GM12875 (cell line): ENCODE results near the gene DNAJC13.
"Not testable (repeated sequence)": the region's sequence is repeated elsewhere in the genome, so short reads cannot be mapped to it uniquely, and the experiment has no call there.

ENCODE experiments used
- H3K4me3 ChIP-seq: one replicate; pipeline ENCODE4 v1.5.1; 2011; ENCODE audit warnings: low read depth, low read length, control low read depth
- TF ChIP-seq, protein P1 (sequence below): IDR thresholded peaks from 2 replicates; pipeline ENCODE4 v1.5.1; 2011; ENCODE audit warnings: low read depth, mild to moderate bottlenecking, control low read depth, inconsistent platforms, low read length, moderate library complexity, borderline replicate concordance; ENCODE audit not compliant: insufficient read depth

The DNAJC13 gene

DNA sequence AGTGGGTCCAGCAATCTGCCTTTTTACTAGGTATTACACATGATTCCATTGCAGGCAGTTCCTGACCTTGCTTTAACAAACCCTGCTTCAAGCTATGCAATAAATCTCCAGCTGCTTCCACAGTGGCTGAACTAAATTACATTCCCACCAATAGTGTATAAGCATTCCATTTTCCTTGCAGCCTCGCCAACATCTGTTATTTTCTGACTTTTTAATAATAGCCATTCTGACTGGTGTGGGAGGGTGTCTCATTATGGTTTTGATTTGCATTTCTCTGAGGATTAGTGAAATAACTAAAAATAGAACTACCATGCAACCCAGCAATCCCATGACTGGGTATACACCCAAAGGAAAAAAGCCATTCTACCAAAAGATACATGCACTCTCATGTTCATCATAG, 36.4 kb upstream of the DNAJC13 start:
- no peak overlapping the region for H3K4me3 ChIP-seq
- TF ChIP-seq, protein P1, sequence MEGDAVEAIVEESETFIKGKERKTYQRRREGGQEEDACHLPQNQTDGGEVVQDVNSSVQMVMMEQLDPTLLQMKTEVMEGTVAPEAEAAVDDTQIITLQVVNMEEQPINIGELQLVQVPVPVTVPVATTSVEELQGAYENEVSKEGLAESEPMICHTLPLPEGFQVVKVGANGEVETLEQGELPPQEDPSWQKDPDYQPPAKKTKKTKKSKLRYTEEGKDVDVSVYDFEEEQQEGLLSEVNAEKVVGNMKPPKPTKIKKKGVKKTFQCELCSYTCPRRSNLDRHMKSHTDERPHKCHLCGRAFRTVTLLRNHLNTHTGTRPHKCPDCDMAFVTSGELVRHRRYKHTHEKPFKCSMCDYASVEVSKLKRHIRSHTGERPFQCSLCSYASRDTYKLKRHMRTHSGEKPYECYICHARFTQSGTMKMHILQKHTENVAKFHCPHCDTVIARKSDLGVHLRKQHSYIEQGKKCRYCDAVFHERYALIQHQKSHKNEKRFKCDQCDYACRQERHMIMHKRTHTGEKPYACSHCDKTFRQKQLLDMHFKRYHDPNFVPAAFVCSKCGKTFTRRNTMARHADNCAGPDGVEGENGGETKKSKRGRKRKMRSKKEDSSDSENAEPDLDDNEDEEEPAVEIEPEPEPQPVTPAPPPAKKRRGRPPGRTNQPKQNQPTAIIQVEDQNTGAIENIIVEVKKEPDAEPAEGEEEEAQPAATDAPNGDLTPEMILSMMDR: no peak

DNA sequence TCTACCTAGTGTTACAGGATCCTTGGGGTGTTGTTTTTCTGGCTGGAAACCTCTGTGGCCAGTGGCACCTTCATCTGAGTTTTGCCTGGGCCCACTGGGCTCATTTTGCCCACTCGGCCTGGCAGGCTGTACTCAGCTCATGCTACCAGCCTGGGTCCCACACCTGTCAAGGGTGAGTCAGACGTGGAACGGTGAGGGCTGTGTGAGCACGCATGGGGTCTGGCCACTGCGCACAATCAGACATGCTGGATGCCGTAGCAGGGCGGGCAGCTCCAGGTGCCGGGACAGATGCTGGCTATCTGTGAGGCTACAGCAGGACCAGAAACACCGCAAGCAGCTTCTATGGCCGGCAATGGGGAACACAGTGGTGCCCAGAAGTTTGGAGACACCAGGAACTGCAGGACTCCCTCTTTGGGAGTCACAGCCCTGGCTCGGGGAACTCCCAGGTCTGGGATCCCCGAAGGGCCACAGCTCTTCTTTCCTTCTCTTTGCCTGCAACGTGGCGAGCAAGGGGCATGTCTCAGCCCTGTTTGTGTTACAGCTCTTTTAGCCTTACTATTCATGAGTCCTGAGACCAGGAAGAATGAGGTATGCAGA, 35.9 kb upstream of the DNAJC13 start:
- TF ChIP-seq, protein P1: no peak
- H3K4me3 ChIP-seq: no peak overlapping the region

DNA sequence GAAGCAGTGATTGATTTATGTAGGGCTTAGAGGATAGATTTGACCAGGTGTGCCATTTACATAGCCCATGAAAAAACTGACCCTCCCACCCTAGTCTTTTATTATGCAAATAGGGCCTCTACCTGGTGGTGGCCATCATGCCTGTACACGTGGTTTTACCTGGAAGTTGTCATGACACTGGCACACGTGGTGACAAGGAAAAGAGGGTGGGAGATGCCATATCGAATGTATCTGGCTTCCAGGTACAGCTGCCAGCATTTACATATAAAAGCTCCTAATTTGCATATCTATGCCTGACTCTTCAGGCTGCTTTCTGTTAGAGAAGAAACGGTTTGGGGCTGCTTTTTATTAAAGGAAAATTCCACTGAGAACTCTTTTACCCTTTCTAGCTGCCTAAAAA, 35.0 kb upstream of the DNAJC13 start:
- no peak overlapping the region for H3K4me3 ChIP-seq
- TF ChIP-seq, protein P1: no peak

DNA sequence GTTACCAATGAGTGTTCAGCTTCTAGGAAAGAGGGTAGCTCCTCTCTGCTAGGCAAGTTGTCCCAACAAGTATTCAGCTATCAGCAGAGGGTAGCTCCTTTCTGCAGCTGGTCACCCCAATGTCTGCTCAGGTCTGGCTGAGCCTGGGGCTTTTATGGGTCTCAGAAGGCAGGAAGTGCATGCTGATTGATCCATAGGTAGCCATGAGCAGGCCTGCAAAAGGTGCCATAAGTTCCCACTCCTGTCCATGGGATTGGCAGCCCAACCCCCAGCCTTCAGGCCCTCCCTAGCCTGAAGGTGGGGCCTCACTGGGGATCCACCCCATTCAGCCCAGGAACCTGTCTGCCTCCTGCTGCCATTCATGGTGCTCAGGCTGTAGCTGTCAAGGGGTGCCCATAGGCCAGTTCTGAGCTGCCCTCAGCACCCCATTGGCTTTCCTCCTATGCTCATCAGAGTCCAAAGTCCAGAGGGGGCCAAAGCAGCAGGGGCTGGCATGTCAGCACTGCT, 34.6 kb upstream of the DNAJC13 start:
- TF ChIP-seq, protein P1: no peak
- H3K4me3 ChIP-seq: no peak overlapping the region

DNA sequence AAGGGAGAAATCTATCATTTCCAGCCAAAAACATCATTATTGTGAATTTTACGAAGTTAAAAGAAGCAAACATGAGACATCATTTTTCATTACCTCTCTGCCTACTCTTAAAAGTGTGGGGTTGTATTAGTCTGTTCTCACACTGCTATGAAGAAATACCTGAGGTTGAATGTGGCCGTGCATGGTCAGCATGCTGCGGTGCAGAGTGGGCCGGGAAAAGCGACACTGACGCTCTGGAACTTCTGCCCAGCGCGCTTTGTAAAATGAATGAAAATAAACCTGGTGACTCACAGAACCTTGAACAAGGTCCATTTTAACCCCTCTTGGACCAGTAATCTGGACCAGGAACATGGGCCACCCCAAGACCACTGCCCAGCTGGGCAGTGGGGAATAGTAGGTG, 31.0 kb upstream of the DNAJC13 start:
- no peak overlapping the region for H3K4me3 ChIP-seq
- TF ChIP-seq, protein P1: no peak

DNA sequence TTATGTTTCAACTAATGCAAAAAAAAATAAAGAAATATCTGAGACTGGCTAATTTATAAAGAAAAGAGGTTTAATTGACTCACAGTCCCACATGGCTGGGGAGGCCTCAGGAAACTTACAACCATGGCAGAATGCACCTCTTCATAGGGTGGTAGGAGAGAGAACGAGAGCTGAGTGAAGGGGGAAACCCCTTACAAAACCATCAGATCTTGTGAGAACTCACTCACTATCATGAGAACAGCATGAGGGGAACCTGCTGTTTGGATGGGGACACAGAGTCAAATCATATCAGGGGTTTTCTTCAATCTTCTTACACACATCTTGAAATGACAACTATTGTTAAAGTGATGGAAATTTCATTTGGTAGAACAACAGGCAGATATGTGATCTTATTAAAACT, 24.6 kb upstream of the DNAJC13 start:
- not testable (repeated sequence) for H3K4me3 ChIP-seq

DNA sequence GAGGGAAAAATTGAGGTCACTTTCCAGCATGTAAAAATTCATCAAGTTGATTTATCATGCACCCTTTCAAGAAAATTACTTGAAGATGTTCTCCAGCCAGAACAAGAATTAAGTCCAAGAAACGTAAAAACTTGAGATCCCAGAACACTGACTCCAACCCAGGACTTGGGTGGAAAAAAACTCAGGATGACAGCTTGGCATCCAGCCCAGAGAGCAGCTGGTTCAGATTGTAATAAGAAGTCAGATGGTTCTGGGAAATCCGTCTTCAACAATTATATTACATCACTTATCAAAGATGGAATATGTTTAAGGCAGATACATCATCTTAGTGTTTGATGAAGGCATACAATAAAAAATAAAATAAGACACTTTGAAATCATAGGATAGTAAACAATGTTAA, 23.0 kb upstream of the DNAJC13 start:
- H3K4me3 ChIP-seq: no peak overlapping the region
- TF ChIP-seq, protein P1: no peak
